PFSK-1 (cell line): ENCODE data around the gene UQCR10.

Experiments
- POLR2AphosphoS5 ChIP-seq: IDR thresholded peaks from 2 replicates; pipeline ENCODE4 v1.6.1; 2012; ENCODE audit warnings: low read depth, mild to moderate bottlenecking, control low read depth, low read length, moderate library complexity
- REST ChIP-seq, 2 experiments: IDR thresholded peaks; 2 replicates each; pipeline versions ENCODE4 v1.6.1 to v1.8.0; 2011 to 2012; ENCODE audit warnings: low read depth in 2 of 2, low read length in 2 of 2, control low read depth in 1 of 2, inconsistent platforms in 1 of 2, mild to moderate bottlenecking in 1 of 2, moderate library complexity in 1 of 2; ENCODE audit not compliant: insufficient read depth in 1 of 2
- SIN3A ChIP-seq: IDR thresholded peaks from 2 replicates; pipeline ENCODE4 v1.6.1; 2012; ENCODE audit warnings: mild to moderate bottlenecking, low read length, moderate library complexity, borderline replicate concordance; ENCODE audit not compliant: insufficient read depth
- TAF1 ChIP-seq: IDR thresholded peaks from 2 replicates; pipeline ENCODE4 v1.6.1; 2012; ENCODE audit warnings: low read length, control low read depth, borderline replicate concordance; ENCODE audit not compliant: insufficient read depth

GRCh38 chr22:29720811-29721323, 46.3 kb upstream of the UQCR10 start:
- TF ChIP-seq TAF1 (no peak), POLR2AphosphoS5 (no peak), SIN3A (no peak), REST (IDR thresholded peaks at IDR 0.05; ENCODE audit: insufficient read depth in 1 of 2, low read depth in 2 of 2, low read length in 2 of 2) (no peak)
